ENCODE results near the gene OSBPL3.
A peak's percentile ranks its signal among the peaks of the same experiment; 100 is the strongest.

OSBPL3 gene

GRCh38 chr7:24760968-24761367 is 219.0 kb downstream of the OSBPL3 start:
- DNase-seq (ENCODE audit: low read depth) = no peak

GRCh38 chr7:24757353-24758275 is 222.4 kb downstream of the OSBPL3 start, which contains the start of gene GSDME:
Gene GSDME (minus strand): TSS chr7:24757464. CDS start chr7:24749774, 7,690 bp downstream.
- DNase-seq (ENCODE audit: low read depth) = peak; percentile 84

GRCh38 chr7:24756545-24757352 is 223.2 kb downstream of the OSBPL3 start:
- peak; percentile 73 for DNase-seq (ENCODE audit: low read depth)

DNA sequence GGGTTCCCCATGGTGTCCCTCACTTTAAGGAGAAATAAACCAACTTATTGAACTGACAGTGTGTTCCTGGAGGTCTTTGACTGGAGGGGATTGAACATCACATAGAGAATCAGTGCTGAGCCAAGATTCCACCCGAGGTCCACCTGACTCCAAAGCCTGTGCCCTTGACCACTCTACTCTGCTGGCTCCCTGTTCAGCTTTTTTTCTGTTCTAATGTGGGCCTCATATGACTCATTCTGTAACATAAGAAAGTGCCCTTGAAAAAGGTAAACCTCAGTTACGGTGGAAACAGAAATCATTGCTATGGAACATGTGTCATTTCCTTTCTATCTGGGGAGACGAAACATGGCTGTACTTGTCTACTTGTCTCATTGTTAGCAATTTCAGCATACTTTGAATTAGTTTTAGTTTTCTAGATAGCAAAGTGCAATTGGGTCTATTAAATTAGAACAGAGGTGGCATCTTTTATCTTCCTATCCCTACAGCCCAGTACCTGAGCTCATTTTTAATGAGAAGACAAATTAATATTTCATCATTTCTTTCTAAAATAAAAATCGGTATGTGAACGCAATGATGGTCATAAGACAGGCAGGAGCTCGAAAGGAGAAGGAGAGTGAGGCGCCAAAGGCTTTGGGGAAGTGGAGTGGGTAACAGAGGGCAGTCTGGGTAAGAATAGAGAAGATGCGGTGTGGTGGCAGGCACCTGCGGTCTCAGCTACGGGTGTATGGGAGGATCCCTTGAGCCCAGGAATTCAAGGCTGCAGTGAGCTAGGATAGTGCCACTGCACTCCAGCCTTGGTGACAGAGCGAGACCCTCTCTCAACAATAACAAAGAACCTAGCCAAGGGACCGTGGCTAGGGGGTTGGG is 224.2 kb downstream of the OSBPL3 start:
- peak; percentile 95 for DNase-seq (ENCODE audit: low read depth)

- no peak for DNase-seq (ENCODE audit: low read depth)
These were observed 225.0 kb downstream of the OSBPL3 start for GRCh38 chr7:24754906-24755506.

GRCh38 chr7:24752073-24752800 is 227.7 kb downstream of the OSBPL3 start:
- no peak for DNase-seq (ENCODE audit: low read depth)

- no peak for DNase-seq (ENCODE audit: low read depth)
These were observed 228.5 kb downstream of the OSBPL3 start for GRCh38 chr7:24751484-24751883.

GRCh38 chr7:24750441-24751055 is 229.4 kb downstream of the OSBPL3 start:
- peak; percentile 35 for DNase-seq (ENCODE audit: low read depth)

DNA sequence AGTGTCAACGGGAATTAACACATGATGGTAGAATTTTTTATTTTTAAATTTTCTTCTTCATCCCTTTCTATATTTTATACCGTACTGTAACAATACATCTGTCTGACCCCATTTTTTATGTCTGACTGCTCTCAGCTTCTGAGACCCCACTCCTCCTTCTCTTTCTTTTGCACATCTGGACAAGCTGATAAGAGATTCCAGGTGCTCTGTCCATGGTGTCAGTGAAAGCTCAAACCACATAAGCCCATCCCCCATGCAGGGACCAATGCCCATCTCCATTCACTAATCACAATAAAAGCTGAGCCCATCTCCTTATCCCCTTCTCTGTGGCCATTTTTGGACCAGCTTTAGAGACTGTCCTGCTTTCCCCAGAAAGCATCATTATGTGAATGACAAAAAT is 231.5 kb downstream of the OSBPL3 start:
- no peak for DNase-seq (ENCODE audit: low read depth)

Data from ELR (cell line).